ENCODE data around the gene RAVER2.

GRCh38 chr1:64834734-64835133, 89.9 kb downstream of the RAVER2 start:
- TF ChIP-seq POLR2A (IDR thresholded peaks at IDR 0.05) (no peak), POLR2AphosphoS5 (IDR thresholded peaks at IDR 0.05) (no peak)

All from gastroesophageal sphincter (tissue), 2 donors.